ENCODE measurements around the gene KSR1.
A peak's percentile ranks its signal among the peaks of the same experiment; 100 is the strongest.
"Not testable (repeated sequence)": the region's sequence is repeated elsewhere in the genome, so short reads cannot be mapped to it uniquely, and the experiment has no call there.

The KSR1 gene

DNA sequence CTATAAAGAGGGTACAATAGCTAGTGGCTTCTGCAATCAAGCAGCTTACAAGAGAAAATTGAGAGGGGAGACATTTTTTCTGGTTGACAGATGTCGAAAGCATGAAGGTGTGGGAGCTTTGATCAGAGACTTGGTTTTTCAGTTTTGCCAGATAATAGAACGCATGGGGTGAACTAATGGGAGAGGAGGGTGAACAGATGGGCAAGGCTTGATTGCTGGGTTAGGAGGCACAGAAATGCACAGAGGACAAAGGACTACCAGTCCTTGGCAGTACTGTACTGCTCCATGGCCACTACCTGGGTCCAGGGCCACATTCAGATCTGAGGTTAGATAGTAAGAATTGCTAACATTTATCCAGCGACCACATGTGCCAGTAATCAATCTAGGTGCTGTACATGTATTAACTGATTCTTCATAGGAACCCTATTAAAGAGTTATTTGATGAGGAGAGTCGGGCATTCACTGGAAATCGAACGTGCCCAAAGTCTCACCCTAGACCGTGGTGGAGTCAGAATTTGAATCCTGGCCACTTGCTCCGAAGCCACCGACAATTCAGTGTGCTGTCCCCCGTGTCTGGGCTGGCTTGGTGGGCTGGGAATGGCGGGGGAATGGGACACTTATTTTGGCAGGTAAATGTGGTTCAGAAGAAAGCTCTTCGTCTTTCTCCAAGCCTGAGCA, 873 bp upstream of the KSR1 start:
- DNase-seq: no peak

GRCh38 chr17:27456681-27457359, 572 bp downstream of the KSR1 start:
- DNase-seq: no peak

DNA sequence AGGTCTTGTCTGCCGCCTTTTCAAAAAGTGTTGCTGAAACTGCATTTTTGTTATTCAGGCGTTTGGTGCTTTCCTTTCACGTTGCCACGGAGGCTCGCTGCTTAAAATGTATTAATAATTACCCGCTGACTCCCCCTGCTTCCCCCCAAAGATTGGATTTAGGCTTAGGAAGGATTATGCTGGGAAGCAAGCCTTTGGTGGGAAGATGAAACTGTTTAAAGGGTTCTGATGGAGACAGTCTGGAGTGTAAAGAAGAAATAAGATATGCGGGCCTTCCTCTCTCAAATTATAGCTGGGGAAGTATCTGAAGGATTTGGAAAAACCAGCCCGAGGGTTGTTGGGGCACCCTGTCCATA, 1.1 kb downstream of the KSR1 start:
- DNase-seq: no peak

DNA sequence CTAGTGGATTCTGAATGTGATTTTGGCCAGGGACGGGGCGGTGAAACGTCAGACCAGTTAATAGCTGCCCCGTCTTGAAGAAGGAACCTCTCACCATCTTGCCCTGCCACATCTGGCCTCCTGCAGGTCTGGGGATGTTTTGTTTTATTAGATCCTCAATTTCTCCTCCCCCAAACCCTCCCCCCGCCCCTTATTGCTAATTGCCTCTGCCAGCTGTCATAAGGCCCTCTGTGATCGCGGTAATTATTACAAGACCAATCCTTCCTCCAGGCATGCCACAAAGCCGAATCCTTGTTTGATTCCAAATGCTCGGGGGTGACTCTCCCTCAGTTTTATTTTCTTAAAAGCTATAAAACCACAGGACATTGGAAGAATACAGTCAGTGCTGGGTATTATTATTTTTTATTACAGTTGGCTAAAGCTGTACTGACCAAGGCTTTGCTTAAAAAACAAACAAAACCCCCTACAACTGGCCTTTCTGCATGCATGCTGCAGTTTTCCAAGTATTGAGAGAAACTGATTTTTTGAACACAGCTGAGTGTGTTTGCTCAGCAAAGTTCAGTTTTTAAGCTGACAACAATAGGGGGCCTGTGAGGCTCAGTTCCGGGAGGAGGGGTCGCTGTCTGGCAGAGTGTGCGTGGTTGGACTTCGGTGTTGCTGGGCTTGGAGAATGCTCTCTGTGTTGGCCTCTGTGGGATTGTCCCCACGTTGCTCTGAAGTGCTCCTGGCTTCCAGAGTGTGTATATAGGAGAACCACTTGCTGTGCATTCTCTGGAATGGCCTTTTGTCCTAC, 1.7 kb downstream of the KSR1 start:
- no peak for DNase-seq

DNA sequence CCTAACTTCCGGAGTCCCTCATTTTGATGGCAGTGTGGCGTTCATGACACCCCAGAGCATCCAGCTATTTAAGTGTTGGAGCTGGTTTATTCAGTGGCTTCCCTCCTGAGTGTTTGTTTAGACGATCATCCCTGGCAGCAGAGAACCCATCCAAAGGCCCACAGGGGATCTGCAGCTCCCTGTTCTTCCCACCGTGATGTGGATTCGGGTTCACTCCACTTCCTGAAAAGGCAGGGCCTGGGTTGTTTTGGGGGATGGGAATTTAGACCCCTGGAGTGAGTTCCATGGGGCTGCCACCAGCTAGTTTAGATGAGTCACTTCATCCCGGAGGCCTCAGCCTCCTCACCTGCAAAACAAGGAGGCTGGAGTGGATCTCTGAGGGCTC, 2.3 kb downstream of the KSR1 start:
- DNase-seq: no peak

GRCh38 chr17:27459433-27459832, 3.2 kb downstream of the KSR1 start:
- DNase-seq: no peak

- no peak for DNase-seq
Measured at GRCh38 chr17:27460196-27460725, 4.0 kb downstream of the KSR1 start.

DNA sequence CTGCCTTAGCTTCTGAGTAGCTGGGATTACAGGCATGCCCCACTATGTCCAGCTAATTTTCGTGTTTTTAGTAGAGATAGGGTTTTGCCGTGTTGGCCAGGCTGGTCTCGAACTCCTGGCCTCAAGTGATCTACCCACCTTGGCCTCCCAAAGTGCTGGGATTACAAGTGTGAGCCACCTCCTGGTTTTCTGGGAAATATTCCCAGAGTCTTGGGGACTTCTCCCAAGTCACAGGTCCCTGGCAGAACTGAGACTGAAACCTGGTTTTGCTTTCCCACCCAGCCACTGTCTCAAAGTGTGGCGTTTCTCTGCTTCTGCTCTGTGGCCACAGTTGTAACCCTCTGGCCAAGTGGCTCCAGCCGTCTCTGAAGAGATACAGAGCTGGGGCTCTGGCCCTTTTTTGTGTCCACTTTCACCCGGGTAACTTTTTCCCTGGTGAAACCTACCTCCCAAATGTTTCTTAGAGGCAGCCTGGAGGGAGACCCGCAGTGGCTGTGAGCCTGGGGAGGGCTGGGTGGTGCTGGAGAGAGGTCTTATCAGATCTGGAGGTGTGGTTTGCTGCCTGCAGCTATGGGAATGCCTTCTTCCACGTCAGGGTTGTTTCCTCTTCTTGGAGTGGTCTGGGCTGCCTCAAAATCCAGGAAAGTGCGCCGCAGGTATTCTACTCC, 5.1 kb downstream of the KSR1 start:
- DNase-seq: no peak

GRCh38 chr17:27462149-27462548, 5.9 kb downstream of the KSR1 start:
- no peak for DNase-seq

- DNase-seq: no peak
Measured at GRCh38 chr17:27462714-27463113, 6.5 kb downstream of the KSR1 start.

GRCh38 chr17:27463235-27463677, 7.0 kb downstream of the KSR1 start:
- DNase-seq: no peak

DNA sequence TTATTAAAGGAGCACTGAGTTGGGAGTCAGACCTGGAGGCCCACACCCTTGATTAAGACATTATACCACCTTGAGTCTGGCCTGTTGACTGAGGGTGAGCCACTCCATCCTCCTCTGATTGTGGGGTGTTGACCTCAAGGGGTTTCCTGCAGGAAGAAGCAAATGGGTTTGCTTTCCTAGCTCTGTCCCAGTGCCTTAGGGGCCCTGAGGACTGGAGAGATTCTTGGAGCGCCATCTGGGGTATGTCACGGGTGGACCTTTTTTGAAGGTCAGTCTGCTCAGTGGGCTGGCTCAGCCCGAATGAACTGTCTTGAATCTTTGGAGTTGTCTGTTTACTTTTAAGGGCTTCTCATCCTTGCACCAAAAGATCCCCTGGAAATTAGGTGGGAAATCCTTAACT, 7.8 kb downstream of the KSR1 start:
- DNase-seq: not testable (repeated sequence)

- no peak for DNase-seq
Measured at GRCh38 chr17:27464431-27464830, 8.2 kb downstream of the KSR1 start.

DNA sequence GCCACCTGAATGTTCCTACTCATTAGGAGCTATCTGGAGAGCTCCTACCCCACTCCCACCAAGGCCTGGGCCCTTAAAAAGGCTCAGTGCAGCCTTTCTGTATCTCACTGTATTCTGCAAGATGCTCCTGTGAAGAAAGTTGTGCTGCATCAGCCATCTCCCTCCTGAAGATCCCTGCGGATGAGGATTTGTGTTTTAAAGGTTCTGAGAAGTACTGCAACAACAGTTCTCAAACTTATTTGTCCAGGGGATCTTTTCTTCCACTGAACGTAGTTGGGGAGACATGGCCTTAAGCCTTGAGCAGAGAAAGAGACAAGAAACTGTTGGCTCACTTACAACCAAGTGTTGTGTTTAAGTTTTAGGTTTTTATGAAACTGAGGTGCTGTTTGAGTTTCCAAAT, 9.6 kb downstream of the KSR1 start:
- not testable (repeated sequence) for DNase-seq

DNA sequence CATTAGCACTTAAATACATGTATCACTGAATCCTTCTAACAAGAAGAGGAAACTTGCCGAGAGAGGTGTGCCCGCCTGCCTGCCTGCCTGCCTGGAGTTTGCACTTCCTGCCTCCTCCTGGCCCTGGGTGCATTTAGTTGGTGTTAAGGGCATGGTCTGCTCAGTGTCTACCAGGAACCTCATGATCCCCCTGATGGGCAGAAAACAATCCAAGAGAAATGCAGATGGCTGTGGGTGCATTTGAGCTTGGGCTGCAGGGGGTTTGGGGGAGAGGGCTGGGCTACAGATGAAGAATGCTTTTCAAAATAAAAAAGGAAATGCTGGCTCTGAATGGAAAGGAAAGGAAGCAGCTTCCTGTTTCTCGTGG, 10.1 kb downstream of the KSR1 start:
- DNase-seq: no peak

DNA sequence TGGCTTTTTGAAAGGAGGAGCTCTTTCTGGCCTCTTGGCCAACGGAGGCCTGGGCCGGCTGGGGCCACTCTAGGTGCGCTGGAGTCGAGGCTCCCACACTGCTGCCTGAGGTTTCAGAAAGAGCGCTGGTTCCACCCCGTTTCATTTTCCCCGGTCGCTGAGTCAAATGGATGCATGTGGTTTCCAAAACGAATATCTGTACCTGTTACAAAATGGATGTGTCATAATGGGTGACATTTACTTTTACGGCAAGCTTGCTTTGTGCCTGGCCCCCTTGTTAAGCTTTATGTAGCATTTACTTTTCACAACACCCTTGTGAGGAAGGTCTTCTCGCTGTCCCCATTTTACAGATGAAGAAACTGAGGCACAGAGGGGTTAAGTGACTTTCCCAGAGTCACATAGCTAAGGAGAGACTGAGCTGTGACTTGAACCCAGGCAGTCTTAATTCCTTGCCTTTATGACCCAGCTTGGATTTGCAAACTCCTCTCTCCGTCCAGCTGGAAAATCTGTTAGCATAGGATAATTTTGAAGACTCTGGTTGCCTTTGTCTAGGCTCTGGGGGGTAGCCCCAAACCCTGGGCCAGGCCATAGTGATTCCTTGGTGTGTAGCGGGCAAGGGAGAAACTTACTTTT, 10.6 kb downstream of the KSR1 start:
- DNase-seq: peak; percentile 70

GRCh38 chr17:27469256-27469655, 13.0 kb downstream of the KSR1 start:
- DNase-seq: no peak

DNA sequence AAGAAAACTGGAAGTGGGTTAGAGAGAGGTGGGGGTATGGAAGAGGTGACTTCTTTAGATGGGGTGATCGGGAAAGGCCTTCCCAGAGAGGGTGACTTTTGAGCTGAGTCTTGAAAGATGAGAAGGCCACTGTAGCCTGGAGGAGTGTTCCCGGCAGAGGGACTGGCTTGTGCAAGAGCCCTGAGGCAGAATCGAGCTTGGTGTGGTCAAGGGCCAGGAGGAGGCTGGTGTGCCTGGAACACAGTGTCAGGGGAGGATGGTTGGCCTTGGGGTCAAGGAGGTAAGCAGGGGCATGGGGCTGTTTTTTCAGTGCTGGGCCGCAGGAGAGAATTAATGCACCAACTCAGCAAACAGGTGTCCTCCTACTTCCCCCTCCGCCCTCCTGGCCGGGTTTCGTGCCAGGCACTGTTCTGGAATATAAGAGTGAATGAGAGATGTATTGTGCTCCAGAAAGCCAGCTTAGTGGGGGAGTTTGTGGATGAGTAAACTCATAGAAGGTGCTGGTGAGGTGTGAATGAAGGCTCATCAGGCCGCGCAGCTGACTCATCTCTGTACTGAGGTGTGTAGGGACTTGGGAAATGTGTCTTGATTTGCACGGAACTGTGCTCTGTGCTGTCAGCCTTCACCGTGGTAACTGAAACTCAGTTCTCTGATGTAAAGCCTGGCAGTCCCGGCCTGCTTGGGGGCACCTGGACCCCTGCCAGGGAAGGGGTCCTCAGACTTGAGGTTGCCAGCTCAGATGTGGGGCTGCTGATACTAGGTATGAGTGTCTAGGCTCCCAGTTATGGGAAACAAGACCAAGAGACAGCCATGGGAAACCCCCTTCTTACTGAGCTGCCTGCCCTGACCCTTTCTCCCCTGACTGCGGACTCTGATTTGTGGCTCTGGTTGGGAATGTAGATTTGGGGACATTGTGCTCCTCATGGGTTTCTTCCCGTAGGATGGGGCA, 15.3 kb downstream of the KSR1 start:
- DNase-seq: peak; percentile 67 to 73

DNA sequence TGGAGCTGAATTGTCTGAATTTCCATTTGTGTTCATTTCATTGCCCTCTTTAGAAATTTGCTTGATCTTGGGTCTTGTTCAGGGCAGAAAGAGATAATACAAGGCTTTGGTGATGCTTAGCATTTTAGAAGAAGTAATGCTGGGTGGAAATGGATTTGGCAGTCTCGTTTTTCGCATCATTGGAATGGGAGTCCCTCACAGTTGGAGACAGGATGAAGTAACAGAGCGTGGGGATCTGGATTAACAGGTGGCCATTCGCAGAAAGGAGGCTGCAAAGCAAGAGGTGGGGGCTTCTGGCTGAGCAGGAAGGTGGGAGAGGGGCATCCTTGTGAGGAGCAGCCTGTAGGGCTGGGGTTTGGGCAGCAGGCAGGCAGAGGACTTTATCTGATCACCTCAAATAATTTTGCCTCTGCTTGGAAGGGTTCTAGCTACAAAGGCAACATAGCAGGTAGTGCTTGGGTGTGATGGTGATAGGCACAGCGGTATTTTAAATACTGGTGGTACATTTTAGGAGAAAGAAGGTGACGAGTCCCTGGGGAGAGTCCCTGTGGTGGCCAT, 17.0 kb downstream of the KSR1 start:
- DNase-seq: no peak

GRCh38 chr17:27473748-27474609, 17.7 kb downstream of the KSR1 start:
- DNase-seq: peak; percentile 61 to 66
